Spleen (tissue), 11 donors: Measurements from ENCODE around the gene SLC11A1. TPM values are rescaled to one million over a fixed set of nuclear protein-coding genes. Genes with fewer than 3 reads are reported as not detected.

Source experiments
- DNase-seq: peaks from one replicate; pipeline ENCODE4 v3.0.0-alpha.2; 2020
- H3K27ac ChIP-seq, 8 donors: fragments of 200-600 bp; sonication (generic) in 7 of 8; 1 replicate in 4 of 8; 2 replicates in 4 of 8; pipeline versions ENCODE4 v1.5.0 to v1.8.0; 2016 to 2021; ENCODE audit warnings: inconsistent platforms in 4 of 8, mild to moderate bottlenecking in 4 of 8, moderate library complexity in 1 of 8
- H3K27me3 ChIP-seq, 7 donors: fragments of 200-600 bp; sonication (generic) in 6 of 7; replicated peaks in 1 of 7; 1 replicate in 4 of 7; 2 replicates in 3 of 7; pipeline versions ENCODE4 v1.5.0 to v1.8.0; 2016 to 2021; ENCODE audit warnings: inconsistent platforms in 3 of 7, mild to moderate bottlenecking in 1 of 7
- H3K36me3 ChIP-seq, 6 donors: fragments of 200-600 bp; sonication (generic) in 5 of 6; 1 replicate in 4 of 6; 2 replicates in 2 of 6; pipeline versions ENCODE4 v1.5.0 to v1.8.0; 2016 to 2021; ENCODE audit warnings: inconsistent platforms in 2 of 6
- H3K4me1 ChIP-seq, 6 donors: fragments of 200-600 bp; sonication (generic) in 5 of 6; 1 replicate in 3 of 6; 2 replicates in 3 of 6; pipeline versions ENCODE4 v1.5.0 to v1.8.0; 2016 to 2021; ENCODE audit warnings: inconsistent platforms in 3 of 6
- H3K4me3 ChIP-seq, 8 donors: fragments of 200-600 bp; sonication (generic) in 7 of 8; 1 replicate in 4 of 8; 2 replicates in 4 of 8; pipeline versions ENCODE4 v1.5.0 to v1.8.0; 2016 to 2021; ENCODE audit warnings: inconsistent platforms in 4 of 8, mild to moderate bottlenecking in 4 of 8, moderate library complexity in 2 of 8
- H3K9me3 ChIP-seq, 8 donors: fragments of 200-600 bp; sonication (generic) in 7 of 8; 1 replicate in 4 of 8; 2 replicates in 4 of 8; pipeline versions ENCODE4 v1.5.0 to v1.8.0; 2016 to 2021; ENCODE audit warnings: inconsistent platforms in 4 of 8
- POLR2A ChIP-seq, 3 donors: fragments of 450-650 bp; IDR thresholded peaks; one replicate each; pipeline ENCODE4 v1.5.1; 2017; ENCODE audit warnings: antibody characterized with exemption in 3 of 3, mild to moderate bottlenecking in 1 of 3
- POLR2AphosphoS5 ChIP-seq, 3 donors: sonication (generic); formaldehyde crosslinking; IDR thresholded peaks; one replicate each; pipeline ENCODE4 v1.5.1; 2017; ENCODE audit warnings: antibody characterized with exemption in 3 of 3
- WGBS, 5 donors: extraction: QIAGEN DNeasy Blood & Tissue Kit in 3 of 5; methylation state at CpG; one replicate each; pipeline versions ENCODE4 v1.1.5 to v1.1.7; 2013 to 2018; 5-methylcytosine and 5-hydroxymethylcytosine counted together
- intact Hi-C: fragments of 100-400 bp; cut with DNase I; formaldehyde crosslinking; loops from one replicate; pipeline ENCODE4 v1.15.0; 2023; ENCODE audit warnings: low total_unique reads
- polyA plus RNA-seq, 3 donors: library from polyadenylated mRNA; stranded (reverse); fragments of 200-250 nt; gene quantifications; one replicate each; pipeline ENCODE4 v1.2.1, GENCODE V29; 2013
- total RNA-seq, 7 donors: library from RNA; depleted of rRNA in 3 of 7; stranded (reverse); fragments of >200 nt in 3 of 7; fragmentation: NEBNext Ultra II Directional in 4 of 7; extraction: Animal tissue kit (Norgen Biotek cat#: 25700) in 4 of 7; gene quantifications; one replicate each; pipeline versions ENCODE4 v1.1.0 to v1.2.1, GENCODE V29; 2016 to 2021
- TF ChIP-seq, protein P1 (sequence below), 11 experiments: fragments of 200-600 bp in 7 of 11; fragments of 450-650 bp in 4 of 11; sonication (generic) in 4 of 11; IDR thresholded peaks in 8 of 11; conservative IDR thresholded peaks in 3 of 11; 1 replicate in 7 of 11; 2 replicates in 4 of 11; pipeline versions ENCODE4 v1.4.0 to v1.8.0; 2016 to 2021; ENCODE audit warnings: antibody characterized with exemption in 11 of 11, inconsistent platforms in 4 of 11, mild to moderate bottlenecking in 1 of 11
- donor health status: healthy with polysubstance abuse.
- donor health status: DM: no; HTN: no; CAD: no; lungs with moderate emphysema.
- donor health status: DM: no; HTN: no; CAD: no.
- donor health status: Bipolar disorder and iron deficiency.
- donor health status: healthy.
- donor health status: DM: no; HTN: no; CAD: no.
- donor health status: DM: yes; HTN: yes; CAD: no.

SLC11A1 gene
- total and polyA plus RNA-seq, 10 donors, result 6.2 to 576 (median 88.0) TPM

DNA sequence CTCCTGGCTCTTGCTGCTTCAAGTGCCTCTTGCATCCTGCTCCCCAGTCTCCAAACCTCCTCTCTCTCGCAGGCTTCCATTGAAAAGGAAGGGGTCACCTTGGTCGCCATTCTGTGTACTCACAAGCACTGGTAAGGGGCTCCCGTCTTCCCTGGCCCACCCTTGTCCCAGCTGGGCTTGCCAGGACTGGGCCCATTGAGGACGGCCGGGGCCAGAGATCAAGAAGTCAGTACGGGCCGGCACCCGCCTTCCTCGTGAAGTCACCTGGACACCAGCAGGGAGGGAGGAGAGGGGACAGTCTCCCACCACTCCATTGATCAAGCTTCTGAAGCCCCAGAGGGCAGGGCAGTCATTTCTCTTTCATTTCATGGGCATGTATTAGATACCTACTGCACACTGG, 41.4 kb upstream of the SLC11A1 start:
- H3K27ac ChIP-seq, result no peak overlapping the region
- no peaks in the 10 kb centered on the region for H3K27me3 ChIP-seq
- no peak overlapping the region for H3K4me3 ChIP-seq
- no peaks in the 10 kb centered on the region for H3K4me1 ChIP-seq
- H3K9me3 ChIP-seq, result no peaks in the 10 kb centered on the region
- TF ChIP-seq POLR2AphosphoS5 (IDR thresholded peaks at IDR 0.05) (no peak), POLR2A (IDR thresholded peaks at IDR 0.05) (no peak)
- TF ChIP-seq, protein P1, sequence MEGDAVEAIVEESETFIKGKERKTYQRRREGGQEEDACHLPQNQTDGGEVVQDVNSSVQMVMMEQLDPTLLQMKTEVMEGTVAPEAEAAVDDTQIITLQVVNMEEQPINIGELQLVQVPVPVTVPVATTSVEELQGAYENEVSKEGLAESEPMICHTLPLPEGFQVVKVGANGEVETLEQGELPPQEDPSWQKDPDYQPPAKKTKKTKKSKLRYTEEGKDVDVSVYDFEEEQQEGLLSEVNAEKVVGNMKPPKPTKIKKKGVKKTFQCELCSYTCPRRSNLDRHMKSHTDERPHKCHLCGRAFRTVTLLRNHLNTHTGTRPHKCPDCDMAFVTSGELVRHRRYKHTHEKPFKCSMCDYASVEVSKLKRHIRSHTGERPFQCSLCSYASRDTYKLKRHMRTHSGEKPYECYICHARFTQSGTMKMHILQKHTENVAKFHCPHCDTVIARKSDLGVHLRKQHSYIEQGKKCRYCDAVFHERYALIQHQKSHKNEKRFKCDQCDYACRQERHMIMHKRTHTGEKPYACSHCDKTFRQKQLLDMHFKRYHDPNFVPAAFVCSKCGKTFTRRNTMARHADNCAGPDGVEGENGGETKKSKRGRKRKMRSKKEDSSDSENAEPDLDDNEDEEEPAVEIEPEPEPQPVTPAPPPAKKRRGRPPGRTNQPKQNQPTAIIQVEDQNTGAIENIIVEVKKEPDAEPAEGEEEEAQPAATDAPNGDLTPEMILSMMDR (IDR thresholded peaks at IDR 0.05 in 8 of 11, conservative IDR thresholded peaks at IDR 0.05 in 3 of 11), result no peak
- 85 to 97% (median 93%) methylated on average over 9 of the region's 9 CpGs for WGBS, 5 donors
- peaks cover 0 to 57% (median 8%) of the 10 kb centered on the region in 6 donors for H3K36me3 ChIP-seq
- intact Hi-C loops, result no loop called here
- no peak for DNase-seq

DNA sequence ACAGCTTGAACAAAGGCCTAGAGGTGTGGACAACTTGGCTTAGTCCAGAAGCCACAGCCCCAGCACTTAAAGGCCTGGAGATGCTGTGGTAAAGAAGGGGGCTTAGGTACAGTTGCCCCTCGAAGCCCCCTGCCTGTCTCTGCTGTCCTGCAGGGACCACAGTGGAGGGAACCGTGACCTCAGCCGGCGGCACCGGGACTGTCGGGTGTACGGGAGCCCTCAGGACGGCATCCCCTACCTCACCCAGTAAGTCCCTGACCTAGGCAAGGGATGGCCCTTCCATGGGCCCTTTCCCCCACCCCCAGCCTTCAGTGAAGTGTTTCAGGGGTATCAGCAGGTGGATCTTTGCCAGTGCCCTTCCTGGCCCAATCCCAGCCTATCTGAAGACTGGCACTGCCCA, 40.7 kb upstream of the SLC11A1 start:
- Histone ChIP-seq H3K9me3 (no peaks in the 10 kb centered on the region), H3K4me1 (no peaks in the 10 kb centered on the region), H3K4me3 (no peak overlapping the region), H3K27ac (no peak overlapping the region), H3K36me3 (peaks cover 0 to 65% (median 8%) of the 10 kb centered on the region in 6 donors), H3K27me3 (no peaks in the 10 kb centered on the region)
- WGBS, 5 donors, result 80 to 96% (median 93%) methylated on average over 1 to 8 of the region's 8 CpGs
- no peak for DNase-seq
- TF ChIP-seq POLR2A (IDR thresholded peaks at IDR 0.05), result no peak
- no peak for TF ChIP-seq POLR2AphosphoS5 (IDR thresholded peaks at IDR 0.05)
- TF ChIP-seq, protein P1 (IDR thresholded peaks at IDR 0.05 in 8 of 11, conservative IDR thresholded peaks at IDR 0.05 in 3 of 11), result no peak
- intact Hi-C loops, result no loop called here

DNA sequence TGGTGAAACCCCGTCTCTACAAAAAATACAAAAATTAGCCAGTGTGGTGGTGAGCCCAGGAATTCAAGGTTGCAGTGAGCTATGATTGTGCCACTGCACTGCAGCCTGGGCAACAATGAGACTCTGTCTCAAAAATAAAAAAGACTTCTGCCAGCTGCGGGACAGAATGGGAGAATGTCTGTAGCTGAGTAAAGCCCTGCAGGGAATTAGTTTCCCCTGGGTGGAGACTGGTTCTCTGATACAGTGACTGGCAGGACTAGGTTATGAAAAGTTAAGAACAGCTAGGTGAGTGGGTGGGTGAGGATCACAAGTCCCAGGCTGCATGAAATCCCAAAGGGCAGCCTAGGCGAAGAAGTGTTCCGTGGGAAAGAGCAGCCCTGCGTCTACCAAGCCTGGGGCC, 39.2 kb upstream of the SLC11A1 start:
- Histone ChIP-seq H3K27ac (no peak overlapping the region), H3K36me3 (peaks cover 0 to 66% (median 8%) of the 10 kb centered on the region in 6 donors), H3K27me3 (no peaks in the 10 kb centered on the region), H3K4me1 (no peaks in the 10 kb centered on the region), H3K4me3 (no peak overlapping the region), H3K9me3 (no peaks in the 10 kb centered on the region)
- WGBS, 5 donors, result 93 to 99% (median 94%) methylated on average over 5 of the region's 5 CpGs
- intact Hi-C loops, result no loop called here
- no peak for DNase-seq
- TF ChIP-seq POLR2A (IDR thresholded peaks at IDR 0.05) (no peak), POLR2AphosphoS5 (IDR thresholded peaks at IDR 0.05) (no peak)
- TF ChIP-seq, protein P1 (IDR thresholded peaks at IDR 0.05 in 8 of 11, conservative IDR thresholded peaks at IDR 0.05 in 3 of 11), result no peak

DNA sequence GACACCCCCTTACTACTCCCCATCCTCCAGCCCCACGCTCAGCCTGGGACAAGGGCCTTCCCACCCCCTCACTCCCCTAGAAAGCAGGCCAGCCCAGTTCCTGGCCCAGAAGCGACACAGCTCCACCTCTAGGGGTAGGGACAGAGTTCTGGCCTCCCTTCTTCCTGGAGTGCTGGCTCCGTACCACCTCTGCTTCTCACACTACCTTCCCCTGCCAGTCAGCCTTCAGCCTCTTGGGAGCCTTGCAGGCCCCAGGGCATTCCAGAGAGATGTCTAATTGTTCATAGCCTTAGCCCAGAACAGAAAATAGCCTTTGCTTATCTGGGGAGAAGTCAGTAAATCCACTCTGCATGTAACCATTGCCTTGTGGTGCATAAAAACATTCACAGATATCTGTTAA, 38.5 kb upstream of the SLC11A1 start:
- no peak for TF ChIP-seq POLR2AphosphoS5 (IDR thresholded peaks at IDR 0.05)
- TF ChIP-seq, protein P1 (IDR thresholded peaks at IDR 0.05 in 8 of 11, conservative IDR thresholded peaks at IDR 0.05 in 3 of 11), result no peak
- TF ChIP-seq POLR2A (IDR thresholded peaks at IDR 0.05), result no peak
- H3K9me3 ChIP-seq, result no peaks in the 10 kb centered on the region
- no peaks in the 10 kb centered on the region for H3K27me3 ChIP-seq
- 82 to 94% (median 91%) methylated on average over 3 of the region's 3 CpGs for WGBS, 5 donors
- H3K4me1 ChIP-seq, result no peaks in the 10 kb centered on the region
- no peak overlapping the region for H3K27ac ChIP-seq
- H3K4me3 ChIP-seq, result no peak overlapping the region
- peaks cover 0 to 66% (median 8%) of the 10 kb centered on the region in 6 donors for H3K36me3 ChIP-seq
- intact Hi-C loops, result no loop called here
- DNase-seq, result no peak
